Measurements from ENCODE around the gene FTCDNL1.

The FTCDNL1 gene

DNA sequence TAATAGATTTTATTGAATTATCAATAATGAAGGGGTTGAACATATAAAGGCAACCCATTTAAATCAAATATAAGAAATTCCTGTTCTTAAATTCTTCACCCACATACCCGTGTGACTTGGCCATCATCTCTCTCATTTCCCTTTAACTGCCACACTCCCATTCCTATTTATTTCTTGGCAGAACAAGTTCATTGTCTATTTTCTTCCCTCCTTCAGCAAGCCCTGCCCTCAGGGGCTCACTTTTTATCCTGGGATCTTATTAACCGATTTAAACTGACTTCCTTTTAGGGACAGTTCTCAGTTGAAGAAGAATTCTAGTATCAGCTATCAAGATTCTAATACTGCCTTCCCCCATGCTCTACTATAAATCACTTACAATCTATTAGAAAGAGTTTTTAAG lies 123.2 kb downstream of the FTCDNL1 start:
- Histone ChIP-seq H3K4me2 (ENCODE audit: low read length) (no peak overlapping the region), H3K27me3 (ENCODE audit: insufficient read depth, low read length) (no peaks in the 10 kb centered on the region), H3K4ac (ENCODE audit: low read depth, low read length) (no peak overlapping the region), H3K4me3 (ENCODE audit: low read depth, low read length) (no peak overlapping the region), H2AFZ (ENCODE audit: insufficient read depth, low read length, poor library complexity) (no peak overlapping the region), H3K27ac (ENCODE audit: low read depth, low read length) (no peak overlapping the region), H3K9ac (ENCODE audit: low read length) (no peak overlapping the region), H2BK5ac (ENCODE audit: low read depth, low read length, poor library complexity) (no peak overlapping the region), H3K9me3 (ENCODE audit: insufficient read depth, low read depth, low read length) (no peaks in the 10 kb centered on the region), H3K4me1 (ENCODE audit: control insufficient read depth in 1 of 2, insufficient read depth in 2 of 2, low read length in 2 of 2) (no peaks in the 10 kb centered on the region), H3K23ac (ENCODE audit: low read length) (no peak overlapping the region), H3K36me3 (ENCODE audit: control insufficient read depth in 1 of 2, insufficient read depth in 2 of 2, low read length in 2 of 2) (no peaks in the 10 kb centered on the region), H2BK12ac (ENCODE audit: low read length) (no peak overlapping the region), H4K8ac (ENCODE audit: low read depth, low read length) (no peak overlapping the region), H3K79me2 (ENCODE audit: control insufficient read depth, insufficient read depth, low read length, poor library complexity) (no peaks in the 10 kb centered on the region), H3K79me1 (ENCODE audit: low read length) (no peaks in the 10 kb centered on the region), H2AK5ac (ENCODE audit: low read length) (no peak overlapping the region), H2BK120ac (ENCODE audit: insufficient read depth, low read length, poor library complexity) (no peak overlapping the region), H4K12ac (ENCODE audit: low read depth, low read length) (no peak overlapping the region), H3K14ac (ENCODE audit: low read length) (no peak overlapping the region), H4K91ac (ENCODE audit: low read depth, low read length) (no peak overlapping the region), H3K18ac (ENCODE audit: low read length) (no peak overlapping the region)
- DNase-seq = no peak
- no CpG with 5 or more reads among the region's 2 CpGs for WGBS (ENCODE audit: extremely low coverage, insufficient coverage, insufficient read length)

DNA sequence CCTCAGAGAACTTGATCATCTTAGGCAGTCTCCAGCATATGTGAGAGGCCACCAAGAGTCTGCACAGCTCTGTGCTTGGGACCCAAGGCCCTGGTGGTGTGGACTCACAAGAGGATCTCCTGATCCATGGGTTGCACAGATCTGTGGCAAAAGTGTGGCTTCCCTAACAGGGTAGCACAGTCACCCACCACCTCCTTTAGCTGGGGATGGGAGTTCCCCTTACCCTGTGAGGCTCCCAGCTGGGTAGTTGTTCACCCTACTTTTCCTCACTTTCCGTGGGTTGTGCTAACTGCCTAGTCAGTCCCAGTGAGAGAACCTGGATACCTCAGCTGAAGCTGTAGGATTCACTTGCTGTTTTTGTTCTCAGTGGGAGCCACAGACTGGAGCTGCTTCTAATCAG lies 123.7 kb downstream of the FTCDNL1 start:
- H4K8ac ChIP-seq (ENCODE audit: low read depth, low read length) = no peak overlapping the region
- H3K4me3 ChIP-seq (ENCODE audit: low read depth, low read length) = no peak overlapping the region
- no peaks in the 10 kb centered on the region for H3K36me3 ChIP-seq (ENCODE audit: control insufficient read depth in 1 of 2, insufficient read depth in 2 of 2, low read length in 2 of 2)
- no peak overlapping the region for H3K18ac ChIP-seq (ENCODE audit: low read length)
- H3K4me2 ChIP-seq (ENCODE audit: low read length) = no peak overlapping the region
- no peak overlapping the region for H4K91ac ChIP-seq (ENCODE audit: low read depth, low read length)
- H3K4me1 ChIP-seq (ENCODE audit: control insufficient read depth in 1 of 2, insufficient read depth in 2 of 2, low read length in 2 of 2) = no peaks in the 10 kb centered on the region
- H2BK12ac ChIP-seq (ENCODE audit: low read length) = no peak overlapping the region
- H3K9me3 ChIP-seq (ENCODE audit: insufficient read depth, low read depth, low read length) = no peaks in the 10 kb centered on the region
- no peak overlapping the region for H3K14ac ChIP-seq (ENCODE audit: low read length)
- no peak overlapping the region for H3K9ac ChIP-seq (ENCODE audit: low read length)
- DNase-seq = no peak
- no peaks in the 10 kb centered on the region for H3K79me2 ChIP-seq (ENCODE audit: control insufficient read depth, insufficient read depth, low read length, poor library complexity)
- H3K27ac ChIP-seq (ENCODE audit: low read depth, low read length) = no peak overlapping the region
- WGBS (ENCODE audit: extremely low coverage, insufficient coverage, insufficient read length) = no CpG with 5 or more reads among the region's 1 CpG
- no peaks in the 10 kb centered on the region for H3K27me3 ChIP-seq (ENCODE audit: insufficient read depth, low read length)
- no peak overlapping the region for H4K12ac ChIP-seq (ENCODE audit: low read depth, low read length)
- no peak overlapping the region for H3K4ac ChIP-seq (ENCODE audit: low read depth, low read length)
- H2AK5ac ChIP-seq (ENCODE audit: low read length) = no peak overlapping the region
- H3K79me1 ChIP-seq (ENCODE audit: low read length) = no peaks in the 10 kb centered on the region
- no peak overlapping the region for H2BK5ac ChIP-seq (ENCODE audit: low read depth, low read length, poor library complexity)
- no peak overlapping the region for H2BK120ac ChIP-seq (ENCODE audit: insufficient read depth, low read length, poor library complexity)
- H3K23ac ChIP-seq (ENCODE audit: low read length) = no peak overlapping the region
- H2AFZ ChIP-seq (ENCODE audit: insufficient read depth, low read length, poor library complexity) = no peak overlapping the region

DNA sequence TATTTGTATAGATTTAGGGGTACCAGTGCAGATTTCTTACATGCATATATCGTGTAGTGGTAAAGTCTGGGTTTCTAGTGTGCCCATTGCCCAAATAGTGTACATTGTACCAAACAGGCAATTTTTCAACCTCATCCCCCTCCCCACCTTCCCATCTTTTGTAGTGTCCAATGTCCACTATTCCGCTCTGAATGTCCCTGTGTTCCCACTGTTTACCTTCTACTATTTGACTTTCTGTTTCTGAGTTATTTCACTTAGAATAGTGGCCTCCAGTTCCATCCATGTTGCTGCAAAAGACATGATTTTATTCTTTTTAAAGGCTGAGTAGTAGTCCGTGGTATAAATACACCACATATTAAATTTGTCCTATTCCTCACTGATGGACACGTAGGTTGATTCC lies 132.9 kb downstream of the FTCDNL1 start:
- no peaks in the 10 kb centered on the region for H3K36me3 ChIP-seq (ENCODE audit: control insufficient read depth in 1 of 2, insufficient read depth in 2 of 2, low read length in 2 of 2)
- no peak overlapping the region for H2BK5ac ChIP-seq (ENCODE audit: low read depth, low read length, poor library complexity)
- no peak overlapping the region for H2BK120ac ChIP-seq (ENCODE audit: insufficient read depth, low read length, poor library complexity)
- H3K9ac ChIP-seq (ENCODE audit: low read length) = no peak overlapping the region
- DNase-seq = no peak
- no peak overlapping the region for H4K8ac ChIP-seq (ENCODE audit: low read depth, low read length)
- H3K23ac ChIP-seq (ENCODE audit: low read length) = no peak overlapping the region
- H3K4ac ChIP-seq (ENCODE audit: low read depth, low read length) = no peak overlapping the region
- no peak overlapping the region for H3K14ac ChIP-seq (ENCODE audit: low read length)
- H3K18ac ChIP-seq (ENCODE audit: low read length) = no peak overlapping the region
- no peak overlapping the region for H2AFZ ChIP-seq (ENCODE audit: insufficient read depth, low read length, poor library complexity)
- H3K9me3 ChIP-seq (ENCODE audit: insufficient read depth, low read depth, low read length) = no peaks in the 10 kb centered on the region
- no peaks in the 10 kb centered on the region for H3K4me1 ChIP-seq (ENCODE audit: control insufficient read depth in 1 of 2, insufficient read depth in 2 of 2, low read length in 2 of 2)
- H3K27ac ChIP-seq (ENCODE audit: low read depth, low read length) = no peak overlapping the region
- no peak overlapping the region for H4K91ac ChIP-seq (ENCODE audit: low read depth, low read length)
- H3K79me2 ChIP-seq (ENCODE audit: control insufficient read depth, insufficient read depth, low read length, poor library complexity) = no peaks in the 10 kb centered on the region
- H3K27me3 ChIP-seq (ENCODE audit: insufficient read depth, low read length) = no peaks in the 10 kb centered on the region
- no peaks in the 10 kb centered on the region for H3K79me1 ChIP-seq (ENCODE audit: low read length)
- no peak overlapping the region for H3K4me2 ChIP-seq (ENCODE audit: low read length)
- no peak overlapping the region for H2BK12ac ChIP-seq (ENCODE audit: low read length)
- H2AK5ac ChIP-seq (ENCODE audit: low read length) = no peak overlapping the region
- H3K4me3 ChIP-seq (ENCODE audit: low read depth, low read length) = no peak overlapping the region
- H4K12ac ChIP-seq (ENCODE audit: low read depth, low read length) = no peak overlapping the region
- WGBS (ENCODE audit: extremely low coverage, insufficient coverage, insufficient read length) = no CpG with 5 or more reads among the region's 4 CpGs

DNA sequence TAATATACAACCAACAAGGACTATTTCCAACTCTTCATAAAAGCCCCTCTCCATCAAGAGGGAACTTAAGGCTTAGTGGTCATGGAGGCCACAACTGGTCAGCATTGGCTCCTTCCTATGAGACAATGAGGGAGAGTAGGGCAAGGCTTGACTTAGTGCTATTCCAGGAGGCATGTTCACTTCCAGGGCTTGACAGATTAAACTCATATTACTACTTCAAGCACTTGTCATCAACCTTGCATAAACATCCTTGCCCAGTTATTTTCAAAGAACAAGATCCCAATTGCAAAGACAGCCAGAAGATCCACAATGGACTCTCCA lies 133.4 kb downstream of the FTCDNL1 start:
- Histone ChIP-seq H2BK120ac (ENCODE audit: insufficient read depth, low read length, poor library complexity) (no peak overlapping the region), H4K12ac (ENCODE audit: low read depth, low read length) (no peak overlapping the region), H2AFZ (ENCODE audit: insufficient read depth, low read length, poor library complexity) (no peak overlapping the region), H2BK5ac (ENCODE audit: low read depth, low read length, poor library complexity) (no peak overlapping the region), H3K9ac (ENCODE audit: low read length) (no peak overlapping the region), H2BK12ac (ENCODE audit: low read length) (no peak overlapping the region), H3K79me1 (ENCODE audit: low read length) (no peaks in the 10 kb centered on the region), H3K36me3 (ENCODE audit: control insufficient read depth in 1 of 2, insufficient read depth in 2 of 2, low read length in 2 of 2) (no peaks in the 10 kb centered on the region), H3K9me3 (ENCODE audit: insufficient read depth, low read depth, low read length) (no peaks in the 10 kb centered on the region), H3K27me3 (ENCODE audit: insufficient read depth, low read length) (no peaks in the 10 kb centered on the region), H3K4me1 (ENCODE audit: control insufficient read depth in 1 of 2, insufficient read depth in 2 of 2, low read length in 2 of 2) (no peaks in the 10 kb centered on the region), H3K23ac (ENCODE audit: low read length) (no peak overlapping the region), H3K4ac (ENCODE audit: low read depth, low read length) (no peak overlapping the region), H3K18ac (ENCODE audit: low read length) (no peak overlapping the region), H2AK5ac (ENCODE audit: low read length) (no peak overlapping the region), H4K91ac (ENCODE audit: low read depth, low read length) (no peak overlapping the region), H4K8ac (ENCODE audit: low read depth, low read length) (no peak overlapping the region), H3K4me2 (ENCODE audit: low read length) (no peak overlapping the region), H3K79me2 (ENCODE audit: control insufficient read depth, insufficient read depth, low read length, poor library complexity) (no peaks in the 10 kb centered on the region), H3K4me3 (ENCODE audit: low read depth, low read length) (no peak overlapping the region), H3K27ac (ENCODE audit: low read depth, low read length) (no peak overlapping the region), H3K14ac (ENCODE audit: low read length) (no peak overlapping the region)
- no peak for DNase-seq

Data from trophoblast cell (in vitro differentiated cells and primary cell).